Measurements from ENCODE around the gene ZCCHC14. TPM values are rescaled to one million over a fixed set of nuclear protein-coding genes. Genes with fewer than 3 reads are reported as not detected.
A peak's percentile ranks its signal among the peaks of the same experiment; 100 is the strongest.

ZCCHC14 gene
- total RNA-seq (10 to 100 TPM; 22.7 to 25.1 TPM), polyA plus RNA-seq (1 to 10 TPM in 1 of 2 donors, under 1 TPM in 1; 0.21 to 1.1 TPM)

- DNase-seq = peak; percentile 99
- ChIA-PET POLR2A (ENCODE audit: partially characterized antibody) (interaction anchor here (0.6 to 1.4 kb wide), 3 partner anchors 92 to 109 kb away, joined by 3 to 4 read pairs (median 4); partner anchors contain the start of gene FBXO31), CTCF (ENCODE audit: partially characterized antibody) (no interaction called here)
- Histone ChIP-seq H3K4me1 (ENCODE audit: insufficient read depth, low read length) (peaks cover 64% of the 10 kb centered on the region), H3K9me3 (ENCODE audit: control insufficient read depth in 1 of 2, low read length in 2 of 2) (no peaks in the 10 kb centered on the region), H3K27me3 (ENCODE audit: insufficient read depth, low read length) (no peaks in the 10 kb centered on the region), H3K4me3 (ENCODE audit: low read length in 2 of 2) (peak within 1 kb of the TSS; percentile 34 to 73), H3K27ac (ENCODE audit: low read depth, low read length) (peak within 1 kb of the TSS; percentile 49), H3K36me3 (ENCODE audit: insufficient read depth, low read length) (no peaks in the 10 kb centered on the region)
- intact Hi-C loops (cut with micrococcal nuclease) = loop anchor here (1.0 to 5.0 kb wide), 2 partner anchors 105 to 144 kb away; no protein-coding TSS in a partner anchor
- Mint-ChIP-seq H3K36me3 (peaks cover 0 to 10% of the 10 kb centered on the region in 2 donors), H3K4me1 (peaks cover 32 to 72% (median 48%) of the 10 kb centered on the region in 4 donors), H3K9me3 (no peaks in the 10 kb centered on the region), H3K27me3 (no peaks in the 10 kb centered on the region), H3K4me3 (peak within 1 kb of the TSS; percentile 88 to 98 (median 92)), H3K27ac (peak within 1 kb of the TSS; percentile 81 to 96 (median 93))
These were observed at the start of gene ZCCHC14 for GRCh38 chr16:87492721-87493607. Gene ZCCHC14 (minus strand): TSS chr16:87493024. CDS start chr16:87492238, 786 bp downstream.

- no peaks in the 10 kb centered on the region for H3K36me3 Mint-ChIP-seq
- ChIA-PET POLR2A (ENCODE audit: partially characterized antibody) (no interaction called here), CTCF (ENCODE audit: partially characterized antibody) (no interaction called here)
- peaks cover 10 to 35% of the 10 kb centered on the region in 2 donors for H3K27me3 Mint-ChIP-seq
- H3K27ac ChIP-seq (ENCODE audit: low read depth, low read length) = no peak overlapping the region
- H3K4me1 Mint-ChIP-seq = peaks cover 1 to 8% (median 5%) of the 10 kb centered on the region in 4 donors
- H3K27me3 ChIP-seq (ENCODE audit: insufficient read depth, low read length) = no peaks in the 10 kb centered on the region
- H3K9me3 ChIP-seq (ENCODE audit: control insufficient read depth in 1 of 2, low read length in 2 of 2) = no peaks in the 10 kb centered on the region
- no peak for DNase-seq
- H3K4me1 ChIP-seq (ENCODE audit: insufficient read depth, low read length) = no peaks in the 10 kb centered on the region
- H3K36me3 ChIP-seq (ENCODE audit: insufficient read depth, low read length) = no peaks in the 10 kb centered on the region
- no peak overlapping the region for H3K4me3 ChIP-seq (ENCODE audit: low read length in 2 of 2)
- no peak overlapping the region for H3K4me3 Mint-ChIP-seq
- intact Hi-C loops (cut with micrococcal nuclease) = no loop called here
- no peak overlapping the region for H3K27ac Mint-ChIP-seq
- H3K9me3 Mint-ChIP-seq = peaks cover 0 to 11% (median 0%) of the 10 kb centered on the region in 8 donors
These were observed 49.0 kb upstream of the ZCCHC14 start for GRCh38 chr16:87541872-87542234.

GRCh38 chr16:87541147-87541871 is 48.5 kb upstream of the ZCCHC14 start:
- H3K27ac Mint-ChIP-seq = no peak overlapping the region
- H3K4me1 ChIP-seq (ENCODE audit: insufficient read depth, low read length) = no peaks in the 10 kb centered on the region
- H3K36me3 ChIP-seq (ENCODE audit: insufficient read depth, low read length) = no peaks in the 10 kb centered on the region
- H3K9me3 ChIP-seq (ENCODE audit: control insufficient read depth in 1 of 2, low read length in 2 of 2) = no peaks in the 10 kb centered on the region
- no peaks in the 10 kb centered on the region for H3K36me3 Mint-ChIP-seq
- H3K9me3 Mint-ChIP-seq = peaks cover 0 to 8% (median 0%) of the 10 kb centered on the region in 8 donors
- CTCF ChIA-PET (ENCODE audit: partially characterized antibody) = no interaction called here
- intact Hi-C loops (cut with micrococcal nuclease) = no loop called here
- H3K27me3 ChIP-seq (ENCODE audit: insufficient read depth, low read length) = no peaks in the 10 kb centered on the region
- POLR2A ChIA-PET (ENCODE audit: partially characterized antibody) = no interaction called here
- no peak overlapping the region for H3K27ac ChIP-seq (ENCODE audit: low read depth, low read length)
- H3K27me3 Mint-ChIP-seq = peaks cover 10 to 35% of the 10 kb centered on the region in 2 donors
- no peak overlapping the region for H3K4me3 ChIP-seq (ENCODE audit: low read length in 2 of 2)
- no peak for DNase-seq
- H3K4me1 Mint-ChIP-seq = peaks cover 1 to 8% (median 5%) of the 10 kb centered on the region in 4 donors
- H3K4me3 Mint-ChIP-seq = no peak overlapping the region

- Mint-ChIP-seq H3K4me3 (no peak overlapping the region), H3K27me3 (peaks cover 13 to 35% of the 10 kb centered on the region in 2 donors), H3K36me3 (no peaks in the 10 kb centered on the region), H3K9me3 (peaks cover 0 to 3% (median 0%) of the 10 kb centered on the region in 8 donors), H3K4me1 (peaks cover 1 to 8% (median 6%) of the 10 kb centered on the region in 4 donors), H3K27ac (no peak overlapping the region)
- no peak overlapping the region for H3K4me3 ChIP-seq (ENCODE audit: low read length in 2 of 2)
- CTCF ChIA-PET (ENCODE audit: partially characterized antibody) = no interaction called here
- POLR2A ChIA-PET (ENCODE audit: partially characterized antibody) = no interaction called here
- DNase-seq = no peak
- H3K9me3 ChIP-seq (ENCODE audit: control insufficient read depth in 1 of 2, low read length in 2 of 2) = no peaks in the 10 kb centered on the region
- no peaks in the 10 kb centered on the region for H3K27me3 ChIP-seq (ENCODE audit: insufficient read depth, low read length)
- no peaks in the 10 kb centered on the region for H3K36me3 ChIP-seq (ENCODE audit: insufficient read depth, low read length)
- intact Hi-C loops (cut with micrococcal nuclease) = no loop called here
- H3K4me1 ChIP-seq (ENCODE audit: insufficient read depth, low read length) = no peaks in the 10 kb centered on the region
- H3K27ac ChIP-seq (ENCODE audit: low read depth, low read length) = no peak overlapping the region
These were observed 48.0 kb upstream of the ZCCHC14 start for GRCh38 chr16:87540897-87541146.

- POLR2A ChIA-PET (ENCODE audit: partially characterized antibody) = no interaction called here
- Mint-ChIP-seq H3K27me3 (peaks cover 13 to 35% of the 10 kb centered on the region in 2 donors), H3K9me3 (peaks cover 0 to 3% (median 0%) of the 10 kb centered on the region in 8 donors), H3K27ac (no peak overlapping the region), H3K36me3 (no peaks in the 10 kb centered on the region), H3K4me3 (no peak overlapping the region), H3K4me1 (peaks cover 1 to 8% (median 6%) of the 10 kb centered on the region in 4 donors)
- DNase-seq = no peak
- intact Hi-C loops (cut with micrococcal nuclease) = no loop called here
- Histone ChIP-seq H3K4me3 (ENCODE audit: low read length in 2 of 2) (no peak overlapping the region), H3K4me1 (ENCODE audit: insufficient read depth, low read length) (no peaks in the 10 kb centered on the region), H3K9me3 (ENCODE audit: control insufficient read depth in 1 of 2, low read length in 2 of 2) (no peaks in the 10 kb centered on the region), H3K27ac (ENCODE audit: low read depth, low read length) (no peak overlapping the region), H3K36me3 (ENCODE audit: insufficient read depth, low read length) (no peaks in the 10 kb centered on the region), H3K27me3 (ENCODE audit: insufficient read depth, low read length) (no peaks in the 10 kb centered on the region)
- CTCF ChIA-PET (ENCODE audit: partially characterized antibody) = no interaction called here
These were observed 47.5 kb upstream of the ZCCHC14 start for GRCh38 chr16:87540072-87540896.

- ChIA-PET CTCF (ENCODE audit: partially characterized antibody) (no interaction called here), POLR2A (ENCODE audit: partially characterized antibody) (no interaction called here)
- Mint-ChIP-seq H3K4me1 (peaks cover 1 to 6% (median 5%) of the 10 kb centered on the region in 4 donors), H3K36me3 (no peaks in the 10 kb centered on the region), H3K4me3 (peak overlapping the region in 1 of 8 donors; percentile 32), H3K27me3 (peaks cover 13 to 33% of the 10 kb centered on the region in 2 donors), H3K27ac (no peak overlapping the region), H3K9me3 (peaks cover 0 to 7% (median 1%) of the 10 kb centered on the region in 8 donors)
- H3K27ac ChIP-seq (ENCODE audit: low read depth, low read length) = no peak overlapping the region
- no peaks in the 10 kb centered on the region for H3K4me1 ChIP-seq (ENCODE audit: insufficient read depth, low read length)
- DNase-seq = no peak
- H3K4me3 ChIP-seq (ENCODE audit: low read length in 2 of 2) = no peak overlapping the region
- intact Hi-C loops (cut with micrococcal nuclease) = no loop called here
- H3K9me3 ChIP-seq (ENCODE audit: control insufficient read depth in 1 of 2, low read length in 2 of 2) = no peaks in the 10 kb centered on the region
- H3K27me3 ChIP-seq (ENCODE audit: insufficient read depth, low read length) = no peaks in the 10 kb centered on the region
- no peaks in the 10 kb centered on the region for H3K36me3 ChIP-seq (ENCODE audit: insufficient read depth, low read length)
These were observed 46.3 kb upstream of the ZCCHC14 start for GRCh38 chr16:87539113-87539512.

- H3K4me3 ChIP-seq (ENCODE audit: low read length in 2 of 2) = no peak overlapping the region
- H3K9me3 Mint-ChIP-seq = peaks cover 0 to 9% (median 4%) of the 10 kb centered on the region in 8 donors
- H3K27me3 Mint-ChIP-seq = peaks cover 11 to 34% of the 10 kb centered on the region in 2 donors
- intact Hi-C loops (cut with micrococcal nuclease) = no loop called here
- POLR2A ChIA-PET (ENCODE audit: partially characterized antibody) = no interaction called here
- H3K4me1 Mint-ChIP-seq = peaks cover 0 to 2% (median under 1%) of the 10 kb centered on the region in 4 donors
- H3K27ac ChIP-seq (ENCODE audit: low read depth, low read length) = no peak overlapping the region
- DNase-seq = no peak
- H3K27ac Mint-ChIP-seq = no peak overlapping the region
- no peak overlapping the region for H3K4me3 Mint-ChIP-seq
- no peaks in the 10 kb centered on the region for H3K36me3 Mint-ChIP-seq
- no peaks in the 10 kb centered on the region for H3K9me3 ChIP-seq (ENCODE audit: control insufficient read depth in 1 of 2, low read length in 2 of 2)
- CTCF ChIA-PET (ENCODE audit: partially characterized antibody) = no interaction called here
- no peaks in the 10 kb centered on the region for H3K4me1 ChIP-seq (ENCODE audit: insufficient read depth, low read length)
- H3K27me3 ChIP-seq (ENCODE audit: insufficient read depth, low read length) = no peaks in the 10 kb centered on the region
- no peaks in the 10 kb centered on the region for H3K36me3 ChIP-seq (ENCODE audit: insufficient read depth, low read length)
These were observed 45.8 kb upstream of the ZCCHC14 start for GRCh38 chr16:87538594-87538993.
